GM08714 (cell line): Measurements from ENCODE around the gene HES3.
"Not testable (repeated sequence)": the region's sequence is repeated elsewhere in the genome, so short reads cannot be mapped to it uniquely, and the experiment has no call there.

Source experiments
- H3K4me3 ChIP-seq: fragments of 200-500 bp; sonication (Bioruptor generic); 2 replicates; pipeline ENCODE4 v1.5.1; 2014; ENCODE audit warnings: mild to moderate bottlenecking, low read length, inconsistent platforms
- ZNF274 ChIP-seq: IDR thresholded peaks from 2 replicates; pipeline ENCODE4 v1.6.1; 2012; ENCODE audit warnings: mild to moderate bottlenecking, low read depth, low read length

HES3 gene

GRCh38 chr1:6209661-6210580 is 34.1 kb upstream of the HES3 start:
- no peak overlapping the region for H3K4me3 ChIP-seq
- no peak for TF ChIP-seq ZNF274

DNA sequence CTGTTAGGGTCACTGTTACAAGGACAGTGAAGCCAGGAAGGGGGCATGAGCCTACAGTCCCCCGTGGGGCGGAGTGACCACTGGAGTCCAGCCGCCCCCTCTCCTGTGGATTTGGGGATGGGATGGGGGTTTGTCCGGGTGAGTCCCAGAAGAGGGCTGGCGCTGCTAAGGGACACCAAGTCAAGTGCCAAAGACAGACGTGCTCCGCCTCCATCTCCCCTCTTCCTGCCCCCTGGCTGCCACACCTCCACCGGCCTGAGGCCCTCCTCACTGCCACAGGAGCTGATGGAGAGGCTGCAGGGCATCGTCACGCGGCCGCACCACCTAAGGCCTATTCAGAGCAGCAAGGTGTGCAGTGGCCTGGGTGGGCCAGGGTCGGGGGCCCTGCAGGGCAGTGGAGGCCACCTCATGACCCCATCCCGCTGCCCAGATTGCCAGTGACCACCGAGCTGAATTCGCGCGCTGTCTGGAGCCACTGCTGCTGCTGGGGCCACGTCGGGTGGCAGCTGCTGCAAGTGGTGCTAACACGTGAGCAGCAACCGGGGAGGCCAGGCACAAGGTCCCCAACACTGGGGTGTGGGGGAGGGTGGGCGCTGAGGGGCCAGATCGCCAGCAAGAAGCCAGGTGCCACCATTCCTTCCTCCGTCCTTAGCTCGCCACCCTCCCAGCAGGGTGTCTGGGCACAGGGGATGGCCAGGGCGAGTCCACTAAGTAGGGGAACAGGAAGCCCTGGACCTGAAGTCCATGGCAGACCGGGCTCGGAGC is 33.2 kb upstream of the HES3 start:
- no peak for TF ChIP-seq ZNF274
- H3K4me3 ChIP-seq, result no peak overlapping the region

DNA sequence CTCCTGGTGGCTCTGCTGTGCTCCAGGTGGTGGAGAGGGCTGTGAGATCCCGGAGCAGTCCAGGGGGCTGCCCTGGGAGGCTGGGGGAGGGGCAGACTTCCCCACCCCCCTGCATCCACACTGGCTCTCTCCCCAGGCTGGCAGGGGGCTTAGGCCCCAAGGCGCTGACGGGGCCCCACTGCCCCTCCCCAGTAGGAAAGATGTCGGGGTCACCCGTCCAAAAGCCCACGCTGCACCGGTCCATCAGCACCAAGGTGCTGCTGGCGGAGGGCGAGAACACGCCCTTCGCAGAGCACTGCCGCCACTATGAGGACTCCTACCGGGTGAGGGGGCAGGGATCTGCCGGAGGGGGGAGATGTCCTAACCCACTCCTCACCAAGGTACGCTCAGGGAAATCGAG is 32.2 kb upstream of the HES3 start:
- H3K4me3 ChIP-seq, result no peak overlapping the region
- TF ChIP-seq ZNF274, result no peak

DNA sequence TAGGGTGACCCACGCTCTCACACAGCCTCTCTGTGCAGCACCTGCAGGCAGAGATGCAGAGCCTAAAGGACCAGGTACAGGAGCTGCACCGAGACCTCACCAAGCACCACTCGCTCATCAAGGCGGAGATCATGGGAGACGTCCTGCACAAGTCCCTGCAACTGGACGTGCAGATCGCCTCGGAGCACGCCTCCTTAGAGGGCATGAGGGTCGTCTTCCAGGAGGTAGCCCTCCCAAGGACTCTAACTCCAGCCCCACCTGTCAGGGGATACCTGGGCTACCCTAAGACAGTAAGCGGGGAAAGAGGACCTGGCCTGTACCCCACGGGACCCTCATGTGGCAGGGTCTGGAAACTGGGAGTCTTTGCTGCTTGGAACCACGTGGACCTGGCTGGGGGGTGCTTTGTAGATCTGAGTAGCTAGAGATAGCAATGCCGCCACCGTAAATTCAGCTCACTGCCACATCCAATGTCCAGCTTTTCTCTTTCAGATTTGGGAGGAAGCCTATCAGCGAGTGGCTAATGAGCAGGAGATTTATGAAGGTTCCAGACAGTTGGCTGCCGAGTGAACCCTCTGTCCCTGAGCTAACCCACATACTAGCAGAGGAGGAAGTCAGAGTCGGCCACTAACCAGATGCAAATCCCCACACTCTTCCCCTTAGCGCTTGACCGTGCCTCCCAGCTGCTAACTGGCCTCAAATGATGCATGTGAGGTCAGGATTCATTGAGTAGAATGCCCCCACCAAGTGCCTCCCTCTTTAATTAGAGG is 31.6 kb upstream of the HES3 start:
- no peak overlapping the region for H3K4me3 ChIP-seq
- TF ChIP-seq ZNF274, result no peak

GRCh38 chr1:6218375-6219164 is 25.4 kb upstream of the HES3 start:
- TF ChIP-seq ZNF274, result no peak
- H3K4me3 ChIP-seq, result no peak overlapping the region

- H3K4me3 ChIP-seq, result not testable (repeated sequence)
These were observed 24.3 kb upstream of the HES3 start for GRCh38 chr1:6219641-6220040.

DNA sequence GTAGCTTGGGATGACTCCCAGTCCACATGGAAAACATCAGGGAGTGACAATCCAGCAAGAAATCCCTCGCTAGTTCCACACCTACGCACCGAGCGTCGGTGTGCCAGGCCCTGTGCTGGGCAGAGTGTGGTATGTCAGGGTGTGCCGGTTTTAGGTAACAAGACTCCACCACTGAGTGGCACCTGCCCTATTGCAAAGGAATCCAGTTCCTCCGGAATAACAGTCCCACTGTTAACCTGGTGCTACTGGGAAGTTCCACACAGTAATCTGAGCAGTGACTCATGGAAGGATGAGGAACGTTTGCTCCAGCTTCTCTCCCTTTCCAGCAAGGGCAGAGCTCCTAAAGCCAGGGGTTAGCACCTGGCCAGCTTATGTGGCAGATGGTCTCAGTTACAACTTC is 23.7 kb upstream of the HES3 start:
- no peak for TF ChIP-seq ZNF274
- no peak overlapping the region for H3K4me3 ChIP-seq

- no peak overlapping the region for H3K4me3 ChIP-seq
- no peak for TF ChIP-seq ZNF274
These were observed 22.7 kb upstream of the HES3 start for GRCh38 chr1:6221210-6221784.

- no peak overlapping the region for H3K4me3 ChIP-seq
- TF ChIP-seq ZNF274, result no peak
These were observed 21.3 kb upstream of the HES3 start for GRCh38 chr1:6222636-6223035.

DNA sequence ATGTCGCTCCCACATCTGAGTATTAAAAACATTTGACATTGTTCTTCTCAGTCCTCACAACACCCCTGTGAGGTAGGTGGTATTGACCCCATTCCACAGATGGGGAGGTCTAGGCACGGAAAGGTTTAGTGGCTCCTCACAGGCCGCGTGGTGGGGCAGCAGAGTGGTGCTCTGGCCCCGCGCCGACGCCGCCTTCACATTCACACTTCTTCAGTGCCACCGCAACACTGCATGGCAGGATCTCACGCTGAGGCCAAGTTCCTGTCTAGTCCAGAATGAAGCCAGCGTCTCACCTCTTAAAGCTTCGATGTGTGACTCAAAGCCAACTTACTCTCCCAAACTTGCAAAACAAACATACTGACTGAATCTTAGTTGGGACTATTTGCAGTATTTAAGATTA is 20.4 kb upstream of the HES3 start:
- no peak for TF ChIP-seq ZNF274

GRCh38 chr1:6224718-6225117 is 19.3 kb upstream of the HES3 start:
- TF ChIP-seq ZNF274, result no peak
- H3K4me3 ChIP-seq, result no peak overlapping the region

More for the DNA sequence above, 20.4 kb upstream of the HES3 start:
- H3K4me3 ChIP-seq, result no peak overlapping the region

GRCh38 chr1:6225651-6226050 is 18.3 kb upstream of the HES3 start:
- no peak overlapping the region for H3K4me3 ChIP-seq
- TF ChIP-seq ZNF274, result no peak

GRCh38 chr1:6233376-6233775 is 10.6 kb upstream of the HES3 start:
- H3K4me3 ChIP-seq, result no peak overlapping the region
- TF ChIP-seq ZNF274, result no peak
